ENCODE data around the gene TTC4. TPM values are rescaled to one million over a fixed set of nuclear protein-coding genes. Genes with fewer than 3 reads are reported as not detected.

Gene TTC4
- total RNA-seq, 1 experiment from 2014 or later, result 30.8 TPM

GRCh38 chr1:54764133-54764921 is 48.7 kb downstream of the TTC4 start, which contains the start of gene PARS2:
Gene PARS2 (minus strand): TSS chr1:54764523. CDS start chr1:54759161, 5,362 bp downstream.
- Histone ChIP-seq H3K4ac (ENCODE audit: low read depth, low read length) (no peak within 1 kb of the TSS), H3K9me3 (ENCODE audit: control insufficient read depth, low read depth, low read length) (no peaks in the 10 kb centered on the region), H3K27me3 (ENCODE audit: insufficient read depth, low read length) (no peaks in the 10 kb centered on the region), H2AK5ac (ENCODE audit: insufficient read length, low read length) (no peak within 1 kb of the TSS), H4K91ac (ENCODE audit: insufficient read length, low read depth, low read length) (no peak within 1 kb of the TSS), H2AFZ (ENCODE audit: low read length) (peak within 1 kb of the TSS; percentile 24), H3K4me2 (ENCODE audit: insufficient read depth, insufficient read length, low read length) (peak within 1 kb of the TSS; percentile 62), H2BK120ac (ENCODE audit: low read depth, low read length, poor library complexity, severe bottlenecking) (no peak within 1 kb of the TSS), H3K23me2 (ENCODE audit: insufficient read length, low read depth, low read length, poor library complexity, severe bottlenecking) (peaks cover 4% of the 10 kb centered on the region), H3K27ac (ENCODE audit: insufficient read length, low read depth, low read length) (no peak within 1 kb of the TSS), H3K79me2 (ENCODE audit: insufficient read depth, low read length) (no peaks in the 10 kb centered on the region), H3T11ph (ENCODE audit: low read length) (no peak within 1 kb of the TSS), H3K14ac (ENCODE audit: insufficient read depth, low read length) (peak within 1 kb of the TSS; percentile 44), H4K8ac (replicated peaks; ENCODE audit: insufficient read length, low read depth, low read length) (no peak within 1 kb of the TSS), H4K5ac (ENCODE audit: insufficient read length, low read depth, low read length) (no peak within 1 kb of the TSS), H4K20me1 (ENCODE audit: control insufficient read depth, insufficient read depth, insufficient read length) (no peaks in the 10 kb centered on the region), H3K79me1 (ENCODE audit: insufficient read depth, low read depth, low read length, poor library complexity, severe bottlenecking) (no peaks in the 10 kb centered on the region), H2BK20ac (ENCODE audit: low read depth, low read length, poor library complexity, severe bottlenecking) (no peak within 1 kb of the TSS), H2BK12ac (ENCODE audit: insufficient read length, low read depth, low read length) (no peak within 1 kb of the TSS), H3K9ac (ENCODE audit: extremely low read depth, insufficient read length, low read length) (peak within 1 kb of the TSS; percentile 85), H2BK15ac (ENCODE audit: low read depth, low read length) (no peak within 1 kb of the TSS), H2BK5ac (ENCODE audit: insufficient read length, low read length) (no peak within 1 kb of the TSS), H3K23ac (ENCODE audit: insufficient read length, low read depth, low read length) (no peak within 1 kb of the TSS), H3K56ac (ENCODE audit: insufficient read length, low read depth, low read length) (no peak within 1 kb of the TSS), H3K18ac (ENCODE audit: insufficient read length, low read depth, low read length) (peak within 1 kb of the TSS; percentile 55), H3K4me1 (ENCODE audit: insufficient read depth, low read length) (no peaks in the 10 kb centered on the region)
- Mint-ChIP-seq H3K9me3 (no peaks in the 10 kb centered on the region), H3K27me3 (ENCODE audit: low read depth) (no peaks in the 10 kb centered on the region; the same call in 1 of the 2 replicates), H3K27ac (peak within 1 kb of the TSS; percentile 75 to 96 (median 85); a peak in 6 of 7 replicates), H3K36me3 (ENCODE audit: insufficient read depth in 1 of 3, low read depth in 3 of 3) (peaks cover 0 to under 1% (median under 1%) of the 10 kb centered on the region in 3 experiments; a peak in 4 of 7 replicates), H3K4me3 (peak within 1 kb of the TSS; percentile 95), H3K4me1 (peaks cover 31 to 34% of the 10 kb centered on the region in 2 experiments)
- TF ChIP-seq CTCF (conservative IDR thresholded peaks at IDR 0.05), result no peak
- no CpG with 5 or more reads among the region's 57 CpGs for WGBS (ENCODE audit: extremely low coverage, insufficient read length, low lambda C conversion rate)
- peak; percentile 98 for DNase-seq
